SK-N-SH treated with all-trans-retinoic acid at 6 μM for 48 hours (cell line): ENCODE data around the gene EMID1.

Experiments
- ARNTL ChIP-seq: fragments of 450-650 bp; formaldehyde crosslinking; IDR thresholded peaks from 2 replicates; pipeline ENCODE4 v1.5.0; 2020; ENCODE audit warnings: low read depth, mild to moderate bottlenecking, moderate library complexity, borderline replicate concordance
- CSDC2 ChIP-seq: fragments of 250-450 bp; sonication (Bioruptor Pico); IDR thresholded peaks from 2 replicates; pipeline ENCODE4 v1.5.0; 2020; ENCODE audit warnings: mild to moderate bottlenecking, moderate library complexity
- OSR1 ChIP-seq: fragments of 250-450 bp; sonication (Bioruptor Pico); IDR thresholded peaks from 2 replicates; pipeline ENCODE4 v1.8.0; 2022; ENCODE audit warnings: moderate library complexity, mild to moderate bottlenecking, inconsistent platforms
- PATZ1 ChIP-seq: fragments of 250-450 bp; sonication (Bioruptor Pico); IDR thresholded peaks from 2 replicates; pipeline ENCODE4 v1.8.0; 2020; ENCODE audit warnings: mild to moderate bottlenecking, moderate library complexity, borderline replicate concordance
- RARB ChIP-seq: fragments of 250-450 bp; sonication (Bioruptor Pico); IDR thresholded peaks from 2 replicates; pipeline ENCODE4 v1.8.0; 2021; ENCODE audit warnings: mild to moderate bottlenecking, moderate library complexity
- TCF4 ChIP-seq: fragments of 250-450 bp; sonication (Bioruptor Pico); IDR thresholded peaks from 2 replicates; pipeline ENCODE4 v1.8.0; 2021; ENCODE audit warnings: mild to moderate bottlenecking, moderate library complexity, borderline replicate concordance
- ZNF565 ChIP-seq: fragments of 450-650 bp; formaldehyde crosslinking; conservative IDR thresholded peaks from 2 replicates; pipeline ENCODE4 v1.5.0; 2020; ENCODE audit warnings: low read depth, mild to moderate bottlenecking, moderate library complexity
- ZNF8 ChIP-seq: fragments of 450-650 bp; formaldehyde crosslinking; IDR thresholded peaks from 2 replicates; pipeline ENCODE4 v1.5.0; 2020; ENCODE audit warnings: mild to moderate bottlenecking, moderate library complexity

- TF ChIP-seq ZNF8 (no peak), OSR1 (CRISPR knock-in tag) (no peak), CSDC2 (no peak), ZNF565 (no peak), TCF4 (no peak), ARNTL (CRISPR knock-in tag) (no peak), PATZ1 (CRISPR knock-in tag) (no peak), RARB (CRISPR knock-in tag) (no peak)
These were observed 911 bp downstream of the EMID1 start for GRCh38 chr22:29206372-29207242.
